MV-4-11 (cell line): Measurements from ENCODE around the gene CMBL.
"Not testable (repeated sequence)": the region's sequence is repeated elsewhere in the genome, so short reads cannot be mapped to it uniquely, and the experiment has no call there.

Source experiments
- DNase-seq: peaks from one replicate; lab custom pipeline; 2025; lab: John Stamatoyannopoulos, UW

The CMBL gene

DNA sequence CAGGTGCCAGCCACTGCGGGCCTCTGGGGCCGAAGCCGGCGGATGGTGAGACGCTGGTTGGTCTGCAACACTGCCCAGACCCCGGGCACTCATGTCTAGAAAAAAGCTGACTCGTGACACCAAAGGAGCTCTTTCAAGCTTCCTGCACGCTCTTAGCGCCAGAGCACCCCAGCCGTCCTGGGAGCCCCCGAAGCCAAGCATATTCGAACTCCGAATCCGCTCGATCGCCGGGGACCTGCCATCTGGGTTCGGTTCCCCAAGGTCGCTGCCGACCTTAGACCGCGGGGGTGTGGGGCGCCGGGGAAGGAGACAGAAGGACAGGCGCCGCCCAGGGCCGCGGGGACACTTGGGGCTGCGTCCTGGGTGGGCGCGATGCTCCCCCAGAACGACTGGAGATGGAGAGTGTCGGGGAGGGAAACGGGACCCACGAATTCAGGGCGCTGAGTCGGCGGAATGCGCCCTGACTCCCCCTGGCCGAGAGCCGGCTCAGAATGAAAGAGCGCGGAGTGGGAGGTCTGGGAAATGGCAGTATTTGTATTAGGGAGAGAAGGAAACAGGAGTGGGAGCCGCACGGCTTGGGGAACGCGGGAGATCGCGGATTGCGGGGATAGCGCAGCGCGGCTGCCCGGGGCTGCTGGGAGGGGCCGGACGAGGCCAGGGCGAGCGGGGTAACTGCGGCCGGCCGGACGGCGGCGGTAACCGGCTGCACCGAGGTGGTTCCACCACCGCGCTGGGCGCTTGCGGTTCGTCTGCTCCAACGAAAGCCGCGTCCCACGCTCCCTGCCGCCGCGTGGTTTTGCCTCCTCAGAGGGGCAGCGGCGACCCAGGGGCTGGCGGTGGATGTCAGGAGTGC is 25.7 kb upstream of the CMBL start:
- DNase-seq = no peak

DNA sequence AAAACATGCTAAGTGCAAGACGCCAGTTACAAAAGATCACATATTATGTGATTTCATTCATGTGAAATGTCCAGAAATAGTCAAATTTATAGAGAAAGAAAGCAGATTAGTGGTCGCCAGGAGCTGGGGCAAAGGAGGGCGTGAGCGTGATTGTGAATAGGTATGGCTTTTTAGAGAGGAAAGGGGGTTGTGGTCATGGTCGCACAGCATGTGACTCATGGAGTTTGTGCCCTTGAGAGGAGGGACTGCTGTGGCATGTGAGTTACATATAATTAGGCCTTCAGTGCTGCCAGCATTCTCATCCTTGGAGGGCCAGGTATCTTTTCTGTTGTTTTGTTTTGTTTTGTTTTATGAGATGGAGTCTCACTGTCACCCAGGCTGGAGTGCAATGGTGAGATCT is 24.6 kb upstream of the CMBL start:
- no peak for DNase-seq

- DNase-seq = no peak
These were observed 23.7 kb upstream of the CMBL start for GRCh38 chr5:10331341-10331796.

DNA sequence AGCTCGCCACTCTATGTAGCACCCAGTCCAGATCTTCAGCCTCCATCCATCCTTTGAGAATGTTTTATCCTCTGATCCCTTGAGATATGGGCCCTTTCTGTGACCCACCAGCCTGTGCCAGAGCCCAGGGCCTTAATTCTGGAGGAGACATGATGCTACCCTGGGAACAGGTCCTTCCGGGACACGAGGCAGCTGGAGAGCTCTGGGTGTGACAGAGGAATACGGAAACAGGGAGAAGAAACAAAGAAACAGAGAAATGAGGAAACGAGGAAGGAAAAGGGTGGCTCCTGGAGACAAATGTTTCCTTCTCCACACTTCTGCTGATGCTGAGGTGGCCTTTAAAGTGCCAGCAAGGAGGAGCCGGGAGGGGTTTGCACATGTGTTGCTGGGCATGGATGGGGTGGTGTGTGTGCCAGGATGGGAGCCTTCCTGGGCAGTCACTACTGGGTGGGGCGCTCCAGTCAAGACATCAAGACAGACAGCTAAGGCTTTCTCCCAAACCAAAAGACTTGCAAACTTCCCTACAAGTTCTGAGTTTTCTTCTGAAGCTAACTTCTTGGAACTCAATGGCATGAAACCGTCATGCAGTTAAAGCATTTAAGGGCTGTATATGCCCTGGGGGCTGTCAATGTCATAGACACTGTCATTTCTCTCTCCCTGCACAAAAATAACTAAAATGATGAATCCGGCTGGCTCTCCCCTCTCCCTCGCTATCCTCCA is 23.0 kb upstream of the CMBL start:
- peak; percentile 5 for DNase-seq

DNA sequence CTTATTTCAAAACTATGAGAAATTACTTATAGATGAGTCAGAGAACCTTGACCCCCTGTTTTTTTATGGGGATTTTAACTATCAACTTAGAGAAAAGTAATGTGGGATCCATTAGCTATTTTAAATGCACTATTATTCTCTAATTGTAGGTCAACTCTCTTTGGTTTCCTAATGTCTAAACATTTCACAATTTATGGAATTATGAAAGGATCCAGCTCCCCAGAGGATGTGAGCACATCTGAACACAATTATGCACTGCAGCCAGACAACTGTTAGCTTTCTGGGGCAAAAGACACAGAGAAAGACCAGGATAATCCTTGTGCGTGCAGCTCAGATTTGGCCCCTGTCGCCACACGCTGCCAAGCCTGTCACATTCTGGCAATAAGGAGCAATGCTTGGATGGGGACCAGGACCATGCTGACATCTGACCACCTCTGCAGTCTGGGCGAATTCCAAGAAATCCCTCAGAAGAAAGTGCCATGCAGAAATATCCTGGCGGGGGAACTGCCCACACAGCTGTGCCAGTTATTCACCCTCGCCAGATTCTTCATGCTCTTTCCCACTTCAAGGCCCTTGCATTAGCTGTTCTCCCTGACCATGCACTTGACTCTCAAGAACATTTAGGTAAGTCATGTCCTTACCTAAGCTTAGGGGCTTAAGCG is 22.2 kb upstream of the CMBL start:
- DNase-seq = no peak

DNA sequence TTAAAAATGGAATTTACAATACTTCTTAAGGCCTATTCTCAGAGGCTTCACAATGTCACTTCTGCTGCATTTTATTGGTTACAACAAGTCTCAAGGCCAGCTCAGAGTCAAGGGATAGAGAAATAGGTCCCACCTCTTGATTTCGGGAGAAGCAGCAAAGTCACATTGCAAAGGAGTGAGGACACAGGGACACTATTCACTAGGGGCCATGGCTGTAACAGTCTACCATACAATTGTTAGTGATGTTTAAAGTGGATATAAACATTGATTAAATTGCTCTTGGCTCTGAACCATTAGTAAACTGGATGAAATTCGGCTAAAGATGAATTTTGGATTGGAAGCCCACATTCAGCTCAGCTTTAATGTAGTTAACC is 21.7 kb upstream of the CMBL start:
- DNase-seq = no peak

GRCh38 chr5:10328323-10328722 is 20.6 kb upstream of the CMBL start:
- no peak for DNase-seq

DNA sequence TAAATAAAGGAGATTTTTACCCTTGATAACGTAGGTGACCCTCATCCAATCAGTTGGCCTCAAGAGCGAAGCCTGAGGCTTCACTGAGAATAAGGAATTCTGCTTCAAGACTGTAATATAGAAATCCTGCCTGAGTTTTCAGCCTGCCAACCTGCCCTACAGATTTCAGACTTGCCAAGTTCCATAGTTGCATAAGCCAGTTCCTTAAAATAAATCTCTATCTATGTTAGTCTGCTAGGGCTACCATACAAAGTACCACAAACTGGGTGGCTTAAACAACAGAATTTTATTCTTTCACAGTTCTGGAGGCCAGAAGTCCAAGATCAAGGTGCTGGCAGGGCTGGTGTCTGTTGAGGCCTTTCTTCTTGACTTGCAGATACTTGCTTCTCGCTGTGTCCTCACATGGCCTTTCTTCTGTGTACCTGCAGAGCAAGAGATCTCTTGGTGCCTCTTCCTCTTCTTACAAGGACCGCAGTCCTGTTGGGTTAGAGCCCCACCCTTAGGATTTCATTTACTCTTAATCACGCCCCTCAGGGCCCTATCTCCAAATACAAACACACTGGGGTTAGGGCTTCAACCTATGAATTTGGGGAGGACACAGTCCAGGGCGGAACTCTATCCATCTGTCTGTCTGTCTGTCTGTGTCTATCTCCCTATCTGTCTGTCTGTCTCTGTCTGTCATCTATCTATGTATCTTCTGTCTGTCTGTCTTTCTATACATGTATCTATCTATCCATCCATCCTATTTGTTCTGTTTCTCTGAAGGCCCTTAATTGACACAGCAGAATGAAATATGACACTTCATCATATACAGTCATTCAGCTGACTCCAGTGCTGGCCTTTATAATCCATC is 17.0 kb upstream of the CMBL start:
- peak; percentile 40 for DNase-seq

GRCh38 chr5:10323588-10324488 is 16.1 kb upstream of the CMBL start:
- DNase-seq = no peak

GRCh38 chr5:10321882-10322281 is 14.2 kb upstream of the CMBL start:
- no peak for DNase-seq

DNA sequence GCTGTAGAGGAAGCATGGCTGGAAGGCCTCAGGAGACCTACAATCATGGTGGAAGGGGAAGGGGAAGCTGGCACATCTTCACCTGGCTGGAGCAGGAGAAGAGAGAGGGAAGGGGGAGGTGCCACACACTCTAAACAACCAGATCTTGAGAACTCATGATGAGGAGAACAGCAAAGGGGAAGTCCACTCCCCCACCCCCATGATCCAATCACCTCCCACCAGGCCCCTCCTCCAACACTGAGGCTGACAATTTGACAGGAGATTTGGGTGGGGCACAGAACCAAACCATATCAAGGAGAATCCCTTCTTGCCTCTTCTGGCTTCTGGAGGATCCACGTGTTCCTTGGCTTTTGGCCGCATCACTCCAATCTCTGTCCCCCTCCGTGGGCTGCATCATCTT is 13.1 kb upstream of the CMBL start:
- DNase-seq = no peak

GRCh38 chr5:10319202-10319851 is 11.6 kb upstream of the CMBL start:
- DNase-seq = no peak

- DNase-seq = no peak
These were observed 10.4 kb upstream of the CMBL start for GRCh38 chr5:10317825-10318682.

DNA sequence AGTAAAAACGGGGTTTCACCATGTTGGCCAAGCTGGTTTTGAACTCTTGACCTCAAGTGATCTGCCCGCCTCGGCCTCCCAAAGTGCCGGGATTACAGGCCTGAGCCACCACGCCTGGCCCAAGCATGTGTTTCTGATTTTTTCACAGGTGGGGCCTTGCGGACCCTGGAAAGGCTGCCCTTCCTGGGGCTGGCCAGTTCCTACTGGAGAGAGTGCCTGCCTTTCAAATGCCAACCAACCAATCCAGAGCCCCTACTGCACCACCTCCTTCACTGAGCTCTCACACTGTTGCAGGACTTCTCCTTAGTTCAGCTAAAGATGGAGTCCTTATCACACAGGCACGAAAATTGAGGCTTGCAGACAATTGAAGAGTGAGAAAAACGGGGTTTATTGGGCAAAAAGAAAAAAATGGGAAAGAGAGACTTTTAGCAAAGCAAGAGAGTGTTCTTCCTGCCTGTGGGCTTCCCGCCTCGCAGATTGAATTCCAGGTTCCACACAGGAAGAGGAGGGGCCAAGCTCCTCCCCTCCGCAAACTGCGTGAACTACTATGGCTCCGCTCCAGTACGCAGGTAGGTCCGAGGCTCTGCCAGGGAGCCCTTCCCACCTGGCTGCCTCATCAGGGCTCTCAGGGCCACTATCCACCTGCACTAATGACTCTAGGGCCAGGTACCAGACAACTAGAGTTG is 8.3 kb upstream of the CMBL start:
- DNase-seq = no peak

- no peak for DNase-seq
These were observed 7.5 kb upstream of the CMBL start for GRCh38 chr5:10315201-10315600.

GRCh38 chr5:10311595-10312425 is 4.1 kb upstream of the CMBL start:
- no peak for DNase-seq

DNA sequence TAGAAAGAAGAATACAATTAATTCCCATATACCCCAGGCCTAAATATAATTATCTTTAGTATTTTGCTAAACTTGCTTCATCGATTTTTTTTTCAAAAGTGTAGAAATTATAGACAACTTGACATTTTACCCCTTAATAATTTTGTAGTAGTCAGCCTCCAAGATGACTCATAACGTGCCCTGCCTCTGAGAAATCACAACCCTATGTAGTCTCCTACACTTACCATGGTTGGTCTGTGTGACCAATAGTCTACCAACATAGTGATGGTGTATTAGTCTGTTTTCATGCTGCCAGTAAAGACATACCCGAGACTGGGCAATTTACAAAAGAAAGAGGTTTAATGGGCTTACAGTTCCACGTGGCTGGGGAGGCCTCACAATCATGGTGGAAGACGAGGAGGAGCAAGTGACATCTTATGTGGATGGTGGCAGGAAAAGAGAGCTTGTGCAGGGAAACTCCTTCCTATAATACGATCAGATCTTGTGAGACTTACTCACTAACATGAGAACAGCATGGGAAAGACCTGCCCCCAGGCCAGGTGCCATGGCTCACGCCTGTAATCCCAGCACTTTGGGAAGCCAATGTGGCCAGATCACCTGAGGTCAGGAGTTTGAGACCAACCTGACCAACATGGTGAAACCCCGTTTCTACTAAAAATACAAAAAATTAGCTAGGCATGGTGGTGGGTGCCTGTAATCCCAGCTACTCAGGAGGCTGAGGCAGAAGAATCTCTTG is 3.3 kb upstream of the CMBL start:
- not testable (repeated sequence) for DNase-seq
